GM21825 (cell line): Measurements from ENCODE around the gene SENP3.

Experiments
- ATAC-seq: cut with Tn5 transposase; IDR thresholded peaks from one replicate; pipeline ENCODE4 v1.9.1; 2021; ENCODE audit warnings: mild to moderate bottlenecking, moderate library complexity; ENCODE audit not compliant: unreplicated experiment

SENP3 gene

GRCh38 chr17:7555320-7555948, 6.3 kb upstream of the SENP3 start:
- ATAC-seq: no peak

GRCh38 chr17:7556627-7557026, 5.1 kb upstream of the SENP3 start:
- ATAC-seq: no peak

GRCh38 chr17:7557147-7557764, 4.5 kb upstream of the SENP3 start:
- no peak for ATAC-seq

- ATAC-seq: no peak
Observed at GRCh38 chr17:7557775-7558543, 3.8 kb upstream of the SENP3 start.

- no peak for ATAC-seq
Observed at GRCh38 chr17:7558544-7559319, 3.0 kb upstream of the SENP3 start, which contains the start of gene TNFSF13. TNFSF13 (plus strand) TSS chr17:7558750; CDS start chr17:7559040, 290 bp downstream.

GRCh38 chr17:7559320-7560171, 2.2 kb upstream of the SENP3 start:
- no peak for ATAC-seq

- no peak for ATAC-seq
Observed at GRCh38 chr17:7560172-7561027, 1.3 kb upstream of the SENP3 start.

- peak; percentile 45 for ATAC-seq
Observed at GRCh38 chr17:7561028-7561575, 617 bp upstream of the SENP3 start.

GRCh38 chr17:7562208-7562605, 488 bp downstream of the SENP3 start:
- ATAC-seq: no peak

GRCh38 chr17:7563115-7563869, 1.6 kb downstream of the SENP3 start:
- no peak for ATAC-seq

- no peak for ATAC-seq
Observed at GRCh38 chr17:7569571-7569970, 7.9 kb downstream of the SENP3 start.

- ATAC-seq: no peak
Observed at GRCh38 chr17:7570351-7570750, 8.6 kb downstream of the SENP3 start.

GRCh38 chr17:7572338-7572587, 10.5 kb downstream of the SENP3 start:
- peak; percentile 83 for ATAC-seq

- peak; percentile 4 for ATAC-seq
Observed at GRCh38 chr17:7572588-7573323, 11.0 kb downstream of the SENP3 start.

GRCh38 chr17:7573324-7574080, 11.8 kb downstream of the SENP3 start:
- ATAC-seq: no peak

- no peak for ATAC-seq
Observed at GRCh38 chr17:7574176-7574953, 12.6 kb downstream of the SENP3 start.
